ENCODE data around the gene SERGEF. TPM values are rescaled to one million over a fixed set of nuclear protein-coding genes. Genes with fewer than 3 reads are reported as not detected.

SERGEF gene
- total and polyA plus RNA-seq, 8 donors: 16.2 to 26.1 (median 19.7) TPM

- H3K27ac ChIP-seq: no peak overlapping the region
- H3K9me3 ChIP-seq: no peaks in the 10 kb centered on the region
- H3K36me3 ChIP-seq: no peaks in the 10 kb centered on the region
- H3K4me3 ChIP-seq: no peak overlapping the region
- no peaks in the 10 kb centered on the region for H3K4me1 ChIP-seq
- DNase-seq (no peak), ATAC-seq (no peak)
- intact Hi-C loops (cut with DNase I): no loop called here
- no peak for TF ChIP-seq CTCF (IDR thresholded peaks at IDR 0.05)
- no peaks in the 10 kb centered on the region for H3K27me3 ChIP-seq
Measured at GRCh38 chr11:17883057-17883456, 129.8 kb downstream of the SERGEF start.

- no peak overlapping the region for H3K27ac ChIP-seq
- no peaks in the 10 kb centered on the region for H3K4me1 ChIP-seq
- no peak for ATAC-seq
- no peaks in the 10 kb centered on the region for H3K27me3 ChIP-seq
- H3K9me3 ChIP-seq: no peaks in the 10 kb centered on the region
- H3K36me3 ChIP-seq: peaks cover 0 to 9% of the 10 kb centered on the region in 2 donors
- intact Hi-C loops (cut with DNase I): no loop called here
- no peak for TF ChIP-seq CTCF (IDR thresholded peaks at IDR 0.05)
- no peak overlapping the region for H3K4me3 ChIP-seq
- DNase-seq: no peak
Measured at GRCh38 chr11:17878743-17879142, 134.1 kb downstream of the SERGEF start.

GRCh38 chr11:17877886-17878285 lies 135.0 kb downstream of the SERGEF start:
- no peak overlapping the region for H3K27ac ChIP-seq
- intact Hi-C loops (cut with DNase I): no loop called here

GRCh38 chr11:17876827-17877226 lies 136.0 kb downstream of the SERGEF start:
- intact Hi-C loops (cut with DNase I): no loop called here
- TF ChIP-seq CTCF (IDR thresholded peaks at IDR 0.05): no peak
- Histone ChIP-seq H3K4me1 (no peaks in the 10 kb centered on the region), H3K36me3 (peaks cover 0 to 12% of the 10 kb centered on the region in 2 donors), H3K4me3 (no peak overlapping the region), H3K9me3 (no peaks in the 10 kb centered on the region), H3K27me3 (no peaks in the 10 kb centered on the region), H3K27ac (no peak overlapping the region)
- ATAC-seq: no peak
- no peak for DNase-seq

More at GRCh38 chr11:17877886-17878285, 135.0 kb downstream of the SERGEF start:
- no peaks in the 10 kb centered on the region for H3K9me3 ChIP-seq
- H3K4me3 ChIP-seq: no peak overlapping the region
- no peak for TF ChIP-seq CTCF (IDR thresholded peaks at IDR 0.05)
- H3K36me3 ChIP-seq: peaks cover 0 to 12% of the 10 kb centered on the region in 2 donors
- H3K27me3 ChIP-seq: no peaks in the 10 kb centered on the region
- ATAC-seq (no peak), DNase-seq (no peak)
- H3K4me1 ChIP-seq: no peaks in the 10 kb centered on the region

- no peak overlapping the region for H3K4me3 ChIP-seq
- H3K27ac ChIP-seq: no peak overlapping the region
- ATAC-seq (no peak), DNase-seq (no peak)
- no peak for TF ChIP-seq CTCF (IDR thresholded peaks at IDR 0.05)
- H3K27me3 ChIP-seq: no peaks in the 10 kb centered on the region
- H3K9me3 ChIP-seq: no peaks in the 10 kb centered on the region
- no peaks in the 10 kb centered on the region for H3K4me1 ChIP-seq
- intact Hi-C loops (cut with DNase I): no loop called here
- peaks cover 0 to 12% of the 10 kb centered on the region in 2 donors for H3K36me3 ChIP-seq
Measured at GRCh38 chr11:17875891-17876290, 137.0 kb downstream of the SERGEF start.

Measured in left lung (tissue), 10 donors.